SK-N-SH (cell line): ENCODE measurements around the gene CNTNAP5. TPM values are rescaled to one million over a fixed set of nuclear protein-coding genes. Genes with fewer than 3 reads are reported as not detected.

Experiments
- CTCF ChIA-PET: fragments of 300-600, 350-600 bp; formaldehyde crosslinking; extraction: SDS; loops from one replicate; lab custom pipeline; 2021; lab: Yijun Ruan, JAX
- POLR2A ChIA-PET: fragments of 350-600 bp; sonication (Branson Sonifier 250); formaldehyde crosslinking; extraction: SDS; loops from one replicate; lab custom pipeline; 2020; ENCODE audit warnings: antibody characterized with exemption, inconsistent platforms; lab: Yijun Ruan, JAX
- DNase-seq: peaks from one replicate; pipeline ENCODE4 v3.0.0; 2012
- H2AFZ ChIP-seq: fragments of 200-600 bp; sonication (generic); 2 replicates; pipeline ENCODE4 v1.8.1; 2016; ENCODE audit warnings: antibody characterized with exemption, mild to moderate bottlenecking, low read depth
- H3F3A ChIP-seq: fragments of 200-600 bp; sonication (generic); replicated peaks from 2 replicates; pipeline ENCODE3; 2016; ENCODE audit warnings: antibody characterized with exemption, mild to moderate bottlenecking; ENCODE audit not compliant: insufficient read depth
- H3K27ac ChIP-seq, 2 experiments: fragments of 200-500 bp in 1 of 2; fragments of 200-600 bp in 1 of 2; sonication (Bioruptor generic) in 1 of 2; sonication (generic), shearing (Covaris generic) in 1 of 2; 2 replicates each; pipeline versions ENCODE4 v1.5.1 to v1.6.1; 2014 to 2016; ENCODE audit warnings: low read depth in 2 of 2, inconsistent platforms in 1 of 2, low read length in 1 of 2, mild to moderate bottlenecking in 1 of 2, mixed read lengths in 1 of 2
- H3K27me3 ChIP-seq: fragments of 200-600 bp; sonication (generic), shearing (Covaris generic); 2 replicates; pipeline ENCODE4 v1.6.1; 2016; ENCODE audit warnings: mixed run types; ENCODE audit not compliant: insufficient read depth
- H3K36me3 ChIP-seq, 2 experiments: fragments of 200-500 bp in 1 of 2; fragments of 200-600 bp in 1 of 2; sonication (Bioruptor generic) in 1 of 2; sonication (generic) in 1 of 2; replicated peaks in 1 of 2; 2 replicates each; pipeline versions ENCODE3 to v1.5.1; 2014 to 2016; ENCODE audit warnings: low read length in 1 of 2, mild to moderate bottlenecking in 1 of 2; ENCODE audit not compliant: insufficient read depth in 2 of 2, control insufficient read depth in 1 of 2
- H3K4me1 ChIP-seq, 2 experiments: fragments of 200-500 bp in 1 of 2; fragments of 200-600 bp in 1 of 2; sonication (Bioruptor generic) in 1 of 2; sonication (generic), shearing (Covaris generic) in 1 of 2; 2 replicates each; pipeline versions ENCODE4 v1.5.1 to v1.6.1; 2014 to 2016; ENCODE audit warnings: low read depth in 1 of 2, low read length in 1 of 2, mixed run types in 1 of 2; ENCODE audit not compliant: insufficient read depth in 2 of 2, control insufficient read depth in 1 of 2
- H3K4me2 ChIP-seq: fragments of 200-600 bp; sonication (generic), shearing (Covaris generic); 2 replicates; pipeline ENCODE4 v1.6.1; 2017; ENCODE audit warnings: mixed run types
- H3K4me3 ChIP-seq, 2 experiments: fragments of 200-500 bp in 1 of 2; fragments of 200-600 bp in 1 of 2; sonication (Bioruptor generic) in 1 of 2; sonication (generic), shearing (Covaris generic) in 1 of 2; 2 replicates each; pipeline versions ENCODE4 v1.5.1 to v1.8.1; 2014 to 2016; ENCODE audit warnings: low read depth in 2 of 2, inconsistent platforms in 1 of 2, low read length in 1 of 2, mild to moderate bottlenecking in 1 of 2, mixed read lengths in 1 of 2, moderate library complexity in 1 of 2
- H3K79me2 ChIP-seq: fragments of 200-600 bp; sonication (generic); 2 replicates; pipeline ENCODE4 v1.8.1; 2017; ENCODE audit warnings: mild to moderate bottlenecking; ENCODE audit not compliant: insufficient read depth
- H3K9ac ChIP-seq: fragments of 200-600 bp; sonication (generic); 2 replicates; pipeline ENCODE4 v1.6.1; 2017; ENCODE audit warnings: mixed run types
- H3K9me2 ChIP-seq: fragments of 200-600 bp; sonication (generic); 2 replicates; pipeline ENCODE4 v1.6.1; 2017; ENCODE audit warnings: mixed run types
- H3K9me3 ChIP-seq: fragments of 200-600 bp; sonication (generic); 2 replicates; pipeline ENCODE4 v1.6.1; 2017; ENCODE audit warnings: mixed run types, mild to moderate bottlenecking, moderate library complexity
- H4K20me1 ChIP-seq: fragments of 200-600 bp; sonication (generic); 2 replicates; pipeline ENCODE4 v1.6.1; 2017; ENCODE audit warnings: mild to moderate bottlenecking, mixed run types; ENCODE audit not compliant: insufficient read depth
- CHD2 ChIP-seq: fragments of 150-350 bp; IDR thresholded peaks from 2 replicates; pipeline ENCODE4 v1.6.1; 2018; ENCODE audit warnings: low read length; ENCODE audit not compliant: partially characterized antibody
- ELF1 ChIP-seq: IDR thresholded peaks from 2 replicates; pipeline ENCODE4 v1.4.0; 2012
- EP300 ChIP-seq, 2 experiments: IDR thresholded peaks; 2 replicates each; pipeline versions ENCODE4 v1.4.0 to v1.6.1; 2012; ENCODE audit warnings: borderline replicate concordance in 1 of 2, low read depth in 1 of 2, low read length in 1 of 2
- FOSL2 ChIP-seq: IDR thresholded peaks from 2 replicates; pipeline ENCODE4 v1.4.0; 2012; ENCODE audit warnings: low read depth, mild to moderate bottlenecking, moderate library complexity, borderline replicate concordance
- FOXM1 ChIP-seq: IDR thresholded peaks from 2 replicates; pipeline ENCODE4 v1.4.0; 2012; ENCODE audit warnings: low read depth, mild to moderate bottlenecking
- GABPA ChIP-seq: IDR thresholded peaks from 2 replicates; pipeline ENCODE4 v1.4.0; 2012; ENCODE audit warnings: low read depth, mild to moderate bottlenecking
- NFIC ChIP-seq: IDR thresholded peaks from 2 replicates; pipeline ENCODE4 v1.4.0; 2012; ENCODE audit warnings: borderline replicate concordance
- RFX5 ChIP-seq: IDR thresholded peaks from 2 replicates; pipeline ENCODE4 v1.6.1; 2012; ENCODE audit warnings: mild to moderate bottlenecking, improper control_type of control experiment, low read length
- SIN3A ChIP-seq: IDR thresholded peaks from 2 replicates; pipeline ENCODE4 v1.6.1; 2012; ENCODE audit warnings: low read depth, mild to moderate bottlenecking, low read length, moderate library complexity, borderline replicate concordance
- TCF12 ChIP-seq: IDR thresholded peaks from 2 replicates; pipeline ENCODE4 v1.4.0; 2012
- YY1 ChIP-seq: IDR thresholded peaks from 2 replicates; pipeline ENCODE4 v1.4.0; 2012; ENCODE audit warnings: low read depth, mild to moderate bottlenecking
- WGBS: methylation state at CpG from one replicate; pipeline ENCODE4 v1.1.6; 2017; ENCODE audit warnings: low lambda C conversion rate; 5-methylcytosine and 5-hydroxymethylcytosine counted together
- polyA plus RNA-seq, 3 experiments: library from polyadenylated mRNA; depleted of rRNA; stranded (reverse); fragments of >200 nt; gene quantifications; 2 replicates each; pipeline ENCODE4 v1.2.3, GENCODE V29; 2012
- TF ChIP-seq, protein P1 (sequence below): fragments of 200-600 bp; sonication (generic); IDR thresholded peaks from 2 replicates; pipeline ENCODE4 v1.6.1; 2017; ENCODE audit warnings: antibody characterized with exemption, mild to moderate bottlenecking, moderate library complexity
- TF ChIP-seq, protein P2 (sequence below): IDR thresholded peaks from 2 replicates; pipeline ENCODE4 v1.4.0; 2012; ENCODE audit warnings: low read depth, borderline replicate concordance
- TF ChIP-seq, protein P3 (sequence below): fragments of 150-350 bp; IDR thresholded peaks from 2 replicates; pipeline ENCODE4 v1.6.1; 2016; ENCODE audit warnings: mild to moderate bottlenecking, low read depth, low read length
- TF ChIP-seq, protein P4 (sequence below): IDR thresholded peaks from 2 replicates; pipeline ENCODE4 v1.4.0; 2012; ENCODE audit warnings: low read depth
- TF ChIP-seq, protein P5 (sequence below): IDR thresholded peaks from 2 replicates; pipeline ENCODE4; 2012

Gene CNTNAP5
- polyA plus RNA-seq, 1 of the 3 experiments (the other 2 are of a cell fraction), result 0.08 TPM

DNA sequence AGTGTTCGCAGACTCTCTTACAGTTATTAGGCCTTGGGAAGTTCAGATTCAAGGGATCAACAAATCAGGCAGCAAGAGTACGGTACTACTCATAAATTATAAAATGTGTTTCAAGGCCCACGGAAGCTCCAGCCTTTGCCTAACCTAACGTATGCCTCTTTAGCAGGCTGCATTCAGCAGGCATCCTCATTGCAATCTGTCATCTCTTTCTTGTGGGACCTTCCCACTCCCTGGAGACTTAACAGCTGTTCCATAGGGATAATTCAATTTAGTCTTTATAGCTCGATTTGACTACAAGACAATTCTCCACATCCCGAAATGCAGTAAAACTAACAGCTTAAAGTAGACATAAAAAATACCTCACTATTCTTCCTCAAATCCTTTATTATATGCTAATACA, 453.7 kb downstream of the CNTNAP5 start:
- no peak overlapping the region for H2AFZ ChIP-seq
- H3K79me2 ChIP-seq, result no peaks in the 10 kb centered on the region
- no peak overlapping the region for H3K9ac ChIP-seq
- H3K4me2 ChIP-seq, result no peak overlapping the region
- H3K4me1 ChIP-seq, result no peaks in the 10 kb centered on the region
- 19% methylated on average over 6 of the region's 6 CpGs for WGBS
- TF ChIP-seq, protein P1, sequence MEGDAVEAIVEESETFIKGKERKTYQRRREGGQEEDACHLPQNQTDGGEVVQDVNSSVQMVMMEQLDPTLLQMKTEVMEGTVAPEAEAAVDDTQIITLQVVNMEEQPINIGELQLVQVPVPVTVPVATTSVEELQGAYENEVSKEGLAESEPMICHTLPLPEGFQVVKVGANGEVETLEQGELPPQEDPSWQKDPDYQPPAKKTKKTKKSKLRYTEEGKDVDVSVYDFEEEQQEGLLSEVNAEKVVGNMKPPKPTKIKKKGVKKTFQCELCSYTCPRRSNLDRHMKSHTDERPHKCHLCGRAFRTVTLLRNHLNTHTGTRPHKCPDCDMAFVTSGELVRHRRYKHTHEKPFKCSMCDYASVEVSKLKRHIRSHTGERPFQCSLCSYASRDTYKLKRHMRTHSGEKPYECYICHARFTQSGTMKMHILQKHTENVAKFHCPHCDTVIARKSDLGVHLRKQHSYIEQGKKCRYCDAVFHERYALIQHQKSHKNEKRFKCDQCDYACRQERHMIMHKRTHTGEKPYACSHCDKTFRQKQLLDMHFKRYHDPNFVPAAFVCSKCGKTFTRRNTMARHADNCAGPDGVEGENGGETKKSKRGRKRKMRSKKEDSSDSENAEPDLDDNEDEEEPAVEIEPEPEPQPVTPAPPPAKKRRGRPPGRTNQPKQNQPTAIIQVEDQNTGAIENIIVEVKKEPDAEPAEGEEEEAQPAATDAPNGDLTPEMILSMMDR, result no peak
- TF ChIP-seq, protein P2, sequence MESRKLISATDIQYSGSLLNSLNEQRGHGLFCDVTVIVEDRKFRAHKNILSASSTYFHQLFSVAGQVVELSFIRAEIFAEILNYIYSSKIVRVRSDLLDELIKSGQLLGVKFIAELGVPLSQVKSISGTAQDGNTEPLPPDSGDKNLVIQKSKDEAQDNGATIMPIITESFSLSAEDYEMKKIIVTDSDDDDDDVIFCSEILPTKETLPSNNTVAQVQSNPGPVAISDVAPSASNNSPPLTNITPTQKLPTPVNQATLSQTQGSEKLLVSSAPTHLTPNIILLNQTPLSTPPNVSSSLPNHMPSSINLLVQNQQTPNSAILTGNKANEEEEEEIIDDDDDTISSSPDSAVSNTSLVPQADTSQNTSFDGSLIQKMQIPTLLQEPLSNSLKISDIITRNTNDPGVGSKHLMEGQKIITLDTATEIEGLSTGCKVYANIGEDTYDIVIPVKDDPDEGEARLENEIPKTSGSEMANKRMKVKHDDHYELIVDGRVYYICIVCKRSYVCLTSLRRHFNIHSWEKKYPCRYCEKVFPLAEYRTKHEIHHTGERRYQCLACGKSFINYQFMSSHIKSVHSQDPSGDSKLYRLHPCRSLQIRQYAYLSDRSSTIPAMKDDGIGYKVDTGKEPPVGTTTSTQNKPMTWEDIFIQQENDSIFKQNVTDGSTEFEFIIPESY, result no peak
- TF ChIP-seq YY1 (no peak), SIN3A (no peak), RFX5 (no peak), FOXM1 (no peak), FOSL2 (no peak), TCF12 (no peak), EP300 (IDR thresholded peaks at IDR 0.05; ENCODE audit: borderline replicate concordance in 1 of 2, low read depth in 1 of 2, low read length in 1 of 2) (no peak), CHD2 (no peak), ELF1 (no peak), NFIC (no peak), GABPA (no peak)
- TF ChIP-seq, protein P3, sequence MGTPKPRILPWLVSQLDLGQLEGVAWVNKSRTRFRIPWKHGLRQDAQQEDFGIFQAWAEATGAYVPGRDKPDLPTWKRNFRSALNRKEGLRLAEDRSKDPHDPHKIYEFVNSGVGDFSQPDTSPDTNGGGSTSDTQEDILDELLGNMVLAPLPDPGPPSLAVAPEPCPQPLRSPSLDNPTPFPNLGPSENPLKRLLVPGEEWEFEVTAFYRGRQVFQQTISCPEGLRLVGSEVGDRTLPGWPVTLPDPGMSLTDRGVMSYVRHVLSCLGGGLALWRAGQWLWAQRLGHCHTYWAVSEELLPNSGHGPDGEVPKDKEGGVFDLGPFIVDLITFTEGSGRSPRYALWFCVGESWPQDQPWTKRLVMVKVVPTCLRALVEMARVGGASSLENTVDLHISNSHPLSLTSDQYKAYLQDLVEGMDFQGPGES, result no peak
- TF ChIP-seq, protein P4, sequence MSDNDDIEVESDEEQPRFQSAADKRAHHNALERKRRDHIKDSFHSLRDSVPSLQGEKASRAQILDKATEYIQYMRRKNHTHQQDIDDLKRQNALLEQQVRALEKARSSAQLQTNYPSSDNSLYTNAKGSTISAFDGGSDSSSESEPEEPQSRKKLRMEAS, result no peak
- TF ChIP-seq, protein P5, sequence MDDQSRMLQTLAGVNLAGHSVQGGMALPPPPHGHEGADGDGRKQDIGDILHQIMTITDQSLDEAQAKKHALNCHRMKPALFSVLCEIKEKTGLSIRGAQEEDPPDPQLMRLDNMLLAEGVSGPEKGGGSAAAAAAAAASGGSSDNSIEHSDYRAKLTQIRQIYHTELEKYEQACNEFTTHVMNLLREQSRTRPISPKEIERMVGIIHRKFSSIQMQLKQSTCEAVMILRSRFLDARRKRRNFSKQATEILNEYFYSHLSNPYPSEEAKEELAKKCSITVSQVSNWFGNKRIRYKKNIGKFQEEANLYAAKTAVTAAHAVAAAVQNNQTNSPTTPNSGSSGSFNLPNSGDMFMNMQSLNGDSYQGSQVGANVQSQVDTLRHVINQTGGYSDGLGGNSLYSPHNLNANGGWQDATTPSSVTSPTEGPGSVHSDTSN, result no peak
- H3K9me2 ChIP-seq, result no peaks in the 10 kb centered on the region
- CTCF ChIA-PET, result no interaction called here
- no peaks in the 10 kb centered on the region for H3F3A ChIP-seq
- H4K20me1 ChIP-seq, result no peaks in the 10 kb centered on the region
- H3K36me3 ChIP-seq, result no peaks in the 10 kb centered on the region
- H3K4me3 ChIP-seq, result no peak overlapping the region
- no peak for DNase-seq
- POLR2A ChIA-PET, result no interaction called here
- no peaks in the 10 kb centered on the region for H3K9me3 ChIP-seq
- no peak overlapping the region for H3K27ac ChIP-seq
- H3K27me3 ChIP-seq, result no peaks in the 10 kb centered on the region
